ENCODE results near the gene PCDH9. TPM values are rescaled to one million over a fixed set of nuclear protein-coding genes. Genes with fewer than 3 reads are reported as not detected.

The PCDH9 gene
- total and polyA plus RNA-seq, 2 of the 4 experiments (the other 2 are of a cell fraction): 2.2 to 10.2 TPM

GRCh38 chr13:66849706-66850105, 380.4 kb downstream of the PCDH9 start:
- no peak for TF ChIP-seq NFE2L2 (IDR thresholded peaks at IDR 0.05; ENCODE audit: low read depth, low read length)
- TF ChIP-seq FOS (IDR thresholded peaks at IDR 0.05; ENCODE audit: low read depth, low read length): no peak
- no peak overlapping the region for H3K9ac ChIP-seq (ENCODE audit: low read depth, low read length)

More at GRCh38 chr13:66849706-66850105, 380.4 kb downstream of the PCDH9 start:
- no peak overlapping the region for H4K91ac ChIP-seq (ENCODE audit: insufficient read depth, low read depth, low read length)
- no peak overlapping the region for H2BK15ac ChIP-seq (ENCODE audit: low read depth, low read length)
- H2BK20ac ChIP-seq (ENCODE audit: low read depth, low read length): no peak overlapping the region
- no peaks in the 10 kb centered on the region for H3K4me1 ChIP-seq (ENCODE audit: control insufficient read depth, insufficient read depth, low read length)
- H3K4ac ChIP-seq (ENCODE audit: low read depth, low read length): no peak overlapping the region
- ChIA-PET POLR2A (ENCODE audit: unreplicated experiment) (no interaction called here), CTCF (no interaction called here)
- H3K56ac ChIP-seq (ENCODE audit: extremely low read depth, insufficient read depth, low read length): no peak overlapping the region
- WGBS, 2 experiments (ENCODE audit: extremely low coverage in 2 of 2, insufficient read length in 1 of 2): no CpG with 5 or more reads among the region's 4 CpGs
- no peak overlapping the region for H3K14ac ChIP-seq (replicated peaks; ENCODE audit: low read depth, low read length)
- H3K18ac ChIP-seq (ENCODE audit: low read depth, low read length): no peak overlapping the region
- no peak overlapping the region for H2AK9ac ChIP-seq (replicated peaks; ENCODE audit: low read depth, low read length, poor library complexity)
- no peaks in the 10 kb centered on the region for H3K9me1 ChIP-seq (ENCODE audit: insufficient read depth, low read length)
- no peaks in the 10 kb centered on the region for H3K36me3 ChIP-seq (ENCODE audit: control insufficient read depth, insufficient read depth, low read length)
- H2AFZ ChIP-seq (replicated peaks; ENCODE audit: low read length, poor library complexity): no peak overlapping the region
- no peak overlapping the region for H3K23ac ChIP-seq (ENCODE audit: low read depth, low read length)
- in situ Hi-C loops (cut with MboI; ENCODE audit: low sequenced_read_pairs): no loop called here
- no peaks in the 10 kb centered on the region for H3K79me1 ChIP-seq (ENCODE audit: low read depth in 1 of 2, low read length in 2 of 2)
- H2BK5ac ChIP-seq (ENCODE audit: low read depth, low read length, poor library complexity, severe bottlenecking): no peak overlapping the region
- no peak overlapping the region for H4K5ac ChIP-seq (ENCODE audit: low read depth, low read length)
- H3K9me3 ChIP-seq (ENCODE audit: control insufficient read depth, insufficient read depth, low read length): no peaks in the 10 kb centered on the region
- no peaks in the 10 kb centered on the region for H3K27me3 ChIP-seq (ENCODE audit: control insufficient read depth, insufficient read depth, low read length)
- no peak overlapping the region for H3K27ac ChIP-seq (ENCODE audit: insufficient read depth, low read length)
- no peak overlapping the region for H3K4me3 ChIP-seq (ENCODE audit: insufficient read depth, low read depth, low read length)
- no peak overlapping the region for H4K8ac ChIP-seq (ENCODE audit: low read depth in 2 of 2, low read length in 2 of 2)
- dilution Hi-C loops (cut with HindIII; ENCODE audit: low sequenced_read_pairs, unreplicated experiment): no loop called here
- intact Hi-C loops (cut with micrococcal nuclease): no loop called here
- DNase-seq (no peak), ATAC-seq (ENCODE audit: low read depth) (no peak)
- H4K20me1 ChIP-seq (ENCODE audit: insufficient read depth, low read length): no peaks in the 10 kb centered on the region
- H2BK120ac ChIP-seq (ENCODE audit: low read depth, low read length): no peak overlapping the region
- no peak overlapping the region for H2AK5ac ChIP-seq (ENCODE audit: low read depth, low read length)
- H3K4me2 ChIP-seq (ENCODE audit: low read depth, low read length): no peak overlapping the region
- BruUV-seq (replicated peaks): no TSS peak

Measured in IMR-90 (cell line).